ENCODE measurements around the gene PPL. TPM values are rescaled to one million over a fixed set of nuclear protein-coding genes. Genes with fewer than 3 reads are reported as not detected.

PPL gene
- total RNA-seq, 1 experiment from 2014 or later = 28.5 TPM

DNA sequence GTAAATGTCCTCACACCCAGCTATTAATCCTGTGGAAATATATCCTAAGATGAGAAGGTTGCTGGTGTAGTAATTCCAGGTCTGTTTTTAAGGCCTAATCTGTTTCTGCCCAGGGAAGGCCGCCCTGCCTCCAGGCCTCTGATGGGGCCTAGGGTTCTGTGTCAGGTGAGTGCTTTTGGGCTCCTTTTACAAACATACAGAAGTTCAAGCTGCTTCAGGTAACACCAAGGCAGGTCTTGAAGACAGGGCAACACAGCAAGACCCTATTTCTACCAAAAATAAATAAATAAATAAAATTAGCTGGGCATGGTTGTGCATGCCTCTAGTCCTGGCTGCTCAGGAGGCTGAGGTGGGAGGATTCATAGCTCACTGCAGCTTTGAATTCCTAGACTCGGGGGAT is 9.3 kb downstream of the PPL start:
- POLR2A ChIA-PET = no interaction called here
- ATAC-seq (no peak), DNase-seq (ENCODE audit: low spot score) (no peak)
- no peak overlapping the region for H3K27ac Mint-ChIP-seq
- H3K27me3 Mint-ChIP-seq (ENCODE audit: low read depth) = no peaks in the 10 kb centered on the region; the same call in 1 of the 2 replicates
- H3K4me3 Mint-ChIP-seq = no peak overlapping the region
- peaks cover 8% of the 10 kb centered on the region for H3K9me3 Mint-ChIP-seq
- H3K36me3 Mint-ChIP-seq = peaks cover 12% of the 10 kb centered on the region
- TF ChIP-seq, protein P1, sequence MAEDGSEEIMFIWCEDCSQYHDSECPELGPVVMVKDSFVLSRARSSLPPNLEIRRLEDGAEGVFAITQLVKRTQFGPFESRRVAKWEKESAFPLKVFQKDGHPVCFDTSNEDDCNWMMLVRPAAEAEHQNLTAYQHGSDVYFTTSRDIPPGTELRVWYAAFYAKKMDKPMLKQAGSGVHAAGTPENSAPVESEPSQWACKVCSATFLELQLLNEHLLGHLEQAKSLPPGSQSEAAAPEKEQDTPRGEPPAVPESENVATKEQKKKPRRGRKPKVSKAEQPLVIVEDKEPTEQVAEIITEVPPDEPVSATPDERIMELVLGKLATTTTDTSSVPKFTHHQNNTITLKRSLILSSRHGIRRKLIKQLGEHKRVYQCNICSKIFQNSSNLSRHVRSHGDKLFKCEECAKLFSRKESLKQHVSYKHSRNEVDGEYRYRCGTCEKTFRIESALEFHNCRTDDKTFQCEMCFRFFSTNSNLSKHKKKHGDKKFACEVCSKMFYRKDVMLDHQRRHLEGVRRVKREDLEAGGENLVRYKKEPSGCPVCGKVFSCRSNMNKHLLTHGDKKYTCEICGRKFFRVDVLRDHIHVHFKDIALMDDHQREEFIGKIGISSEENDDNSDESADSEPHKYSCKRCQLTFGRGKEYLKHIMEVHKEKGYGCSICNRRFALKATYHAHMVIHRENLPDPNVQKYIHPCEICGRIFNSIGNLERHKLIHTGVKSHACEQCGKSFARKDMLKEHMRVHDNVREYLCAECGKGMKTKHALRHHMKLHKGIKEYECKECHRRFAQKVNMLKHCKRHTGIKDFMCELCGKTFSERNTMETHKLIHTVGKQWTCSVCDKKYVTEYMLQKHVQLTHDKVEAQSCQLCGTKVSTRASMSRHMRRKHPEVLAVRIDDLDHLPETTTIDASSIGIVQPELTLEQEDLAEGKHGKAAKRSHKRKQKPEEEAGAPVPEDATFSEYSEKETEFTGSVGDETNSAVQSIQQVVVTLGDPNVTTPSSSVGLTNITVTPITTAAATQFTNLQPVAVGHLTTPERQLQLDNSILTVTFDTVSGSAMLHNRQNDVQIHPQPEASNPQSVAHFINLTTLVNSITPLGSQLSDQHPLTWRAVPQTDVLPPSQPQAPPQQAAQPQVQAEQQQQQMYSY (CRISPR knock-in tag; IDR thresholded peaks at IDR 0.05) = no peak
- no peak for TF ChIP-seq NFATC4 (CRISPR knock-in tag; IDR thresholded peaks at IDR 0.05)
- TF ChIP-seq, protein P2, sequence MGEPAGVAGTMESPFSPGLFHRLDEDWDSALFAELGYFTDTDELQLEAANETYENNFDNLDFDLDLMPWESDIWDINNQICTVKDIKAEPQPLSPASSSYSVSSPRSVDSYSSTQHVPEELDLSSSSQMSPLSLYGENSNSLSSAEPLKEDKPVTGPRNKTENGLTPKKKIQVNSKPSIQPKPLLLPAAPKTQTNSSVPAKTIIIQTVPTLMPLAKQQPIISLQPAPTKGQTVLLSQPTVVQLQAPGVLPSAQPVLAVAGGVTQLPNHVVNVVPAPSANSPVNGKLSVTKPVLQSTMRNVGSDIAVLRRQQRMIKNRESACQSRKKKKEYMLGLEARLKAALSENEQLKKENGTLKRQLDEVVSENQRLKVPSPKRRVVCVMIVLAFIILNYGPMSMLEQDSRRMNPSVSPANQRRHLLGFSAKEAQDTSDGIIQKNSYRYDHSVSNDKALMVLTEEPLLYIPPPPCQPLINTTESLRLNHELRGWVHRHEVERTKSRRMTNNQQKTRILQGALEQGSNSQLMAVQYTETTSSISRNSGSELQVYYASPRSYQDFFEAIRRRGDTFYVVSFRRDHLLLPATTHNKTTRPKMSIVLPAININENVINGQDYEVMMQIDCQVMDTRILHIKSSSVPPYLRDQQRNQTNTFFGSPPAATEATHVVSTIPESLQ (CRISPR knock-in tag; IDR thresholded peaks at IDR 0.05) = no peak
- no peak for TF ChIP-seq NR3C1 (CRISPR knock-in tag; conservative IDR thresholded peaks at IDR 0.05; ENCODE audit: low read depth)
- TF ChIP-seq ZNF317 (CRISPR knock-in tag; IDR thresholded peaks at IDR 0.05; ENCODE audit: borderline replicate concordance, low read depth) = no peak
- peaks cover 33% of the 10 kb centered on the region for H3K4me1 Mint-ChIP-seq
- CTCF ChIA-PET = no interaction called here

DNA sequence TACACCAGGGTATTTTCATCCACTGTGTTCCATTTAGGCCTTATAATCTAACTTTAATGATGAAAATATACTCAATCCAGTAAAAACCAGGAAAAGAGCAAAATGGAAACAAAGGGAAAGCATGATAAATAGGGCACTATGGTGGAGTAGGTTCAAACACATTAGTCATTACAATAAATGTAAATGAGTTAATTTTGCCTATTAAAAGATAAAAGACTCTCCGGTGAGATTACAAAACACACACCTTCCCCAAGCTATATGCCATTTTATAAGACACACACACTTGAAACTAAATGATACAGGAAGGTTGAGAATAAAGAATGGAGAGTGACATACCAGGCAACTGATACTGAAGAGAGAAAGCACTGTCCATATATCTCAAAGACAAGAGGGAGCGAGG is 10.0 kb downstream of the PPL start:
- H3K27ac Mint-ChIP-seq = no peak overlapping the region
- no peak overlapping the region for H3K4me3 Mint-ChIP-seq
- H3K27me3 Mint-ChIP-seq (ENCODE audit: low read depth) = no peaks in the 10 kb centered on the region; the same call in 1 of the 2 replicates
- peaks cover 12% of the 10 kb centered on the region for H3K36me3 Mint-ChIP-seq
- ATAC-seq (no peak), DNase-seq (ENCODE audit: low spot score) (no peak)
- TF ChIP-seq SP1 (CRISPR knock-in tag; conservative IDR thresholded peaks at IDR 0.05) = no peak
- TF ChIP-seq NFYB (CRISPR knock-in tag; conservative IDR thresholded peaks at IDR 0.05; ENCODE audit: low read depth) = no peak
- TF ChIP-seq, protein P3, sequence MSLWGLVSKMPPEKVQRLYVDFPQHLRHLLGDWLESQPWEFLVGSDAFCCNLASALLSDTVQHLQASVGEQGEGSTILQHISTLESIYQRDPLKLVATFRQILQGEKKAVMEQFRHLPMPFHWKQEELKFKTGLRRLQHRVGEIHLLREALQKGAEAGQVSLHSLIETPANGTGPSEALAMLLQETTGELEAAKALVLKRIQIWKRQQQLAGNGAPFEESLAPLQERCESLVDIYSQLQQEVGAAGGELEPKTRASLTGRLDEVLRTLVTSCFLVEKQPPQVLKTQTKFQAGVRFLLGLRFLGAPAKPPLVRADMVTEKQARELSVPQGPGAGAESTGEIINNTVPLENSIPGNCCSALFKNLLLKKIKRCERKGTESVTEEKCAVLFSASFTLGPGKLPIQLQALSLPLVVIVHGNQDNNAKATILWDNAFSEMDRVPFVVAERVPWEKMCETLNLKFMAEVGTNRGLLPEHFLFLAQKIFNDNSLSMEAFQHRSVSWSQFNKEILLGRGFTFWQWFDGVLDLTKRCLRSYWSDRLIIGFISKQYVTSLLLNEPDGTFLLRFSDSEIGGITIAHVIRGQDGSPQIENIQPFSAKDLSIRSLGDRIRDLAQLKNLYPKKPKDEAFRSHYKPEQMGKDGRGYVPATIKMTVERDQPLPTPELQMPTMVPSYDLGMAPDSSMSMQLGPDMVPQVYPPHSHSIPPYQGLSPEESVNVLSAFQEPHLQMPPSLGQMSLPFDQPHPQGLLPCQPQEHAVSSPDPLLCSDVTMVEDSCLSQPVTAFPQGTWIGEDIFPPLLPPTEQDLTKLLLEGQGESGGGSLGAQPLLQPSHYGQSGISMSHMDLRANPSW (CRISPR knock-in tag; conservative IDR thresholded peaks at IDR 0.05; ENCODE audit: low read depth) = no peak
- TF ChIP-seq, protein P4, sequence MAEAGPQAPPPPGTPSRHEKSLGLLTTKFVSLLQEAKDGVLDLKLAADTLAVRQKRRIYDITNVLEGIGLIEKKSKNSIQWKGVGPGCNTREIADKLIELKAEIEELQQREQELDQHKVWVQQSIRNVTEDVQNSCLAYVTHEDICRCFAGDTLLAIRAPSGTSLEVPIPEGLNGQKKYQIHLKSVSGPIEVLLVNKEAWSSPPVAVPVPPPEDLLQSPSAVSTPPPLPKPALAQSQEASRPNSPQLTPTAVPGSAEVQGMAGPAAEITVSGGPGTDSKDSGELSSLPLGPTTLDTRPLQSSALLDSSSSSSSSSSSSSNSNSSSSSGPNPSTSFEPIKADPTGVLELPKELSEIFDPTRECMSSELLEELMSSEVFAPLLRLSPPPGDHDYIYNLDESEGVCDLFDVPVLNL (CRISPR knock-in tag; IDR thresholded peaks at IDR 0.05; ENCODE audit: borderline replicate concordance, low read depth) = no peak
- TF ChIP-seq MYBL2 (CRISPR knock-in tag; IDR thresholded peaks at IDR 0.05) = no peak
- TF ChIP-seq, protein P5, sequence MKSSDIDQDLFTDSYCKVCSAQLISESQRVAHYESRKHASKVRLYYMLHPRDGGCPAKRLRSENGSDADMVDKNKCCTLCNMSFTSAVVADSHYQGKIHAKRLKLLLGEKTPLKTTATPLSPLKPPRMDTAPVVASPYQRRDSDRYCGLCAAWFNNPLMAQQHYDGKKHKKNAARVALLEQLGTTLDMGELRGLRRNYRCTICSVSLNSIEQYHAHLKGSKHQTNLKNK (CRISPR knock-in tag; IDR thresholded peaks at IDR 0.05) = no peak
- TF ChIP-seq, protein P6, sequence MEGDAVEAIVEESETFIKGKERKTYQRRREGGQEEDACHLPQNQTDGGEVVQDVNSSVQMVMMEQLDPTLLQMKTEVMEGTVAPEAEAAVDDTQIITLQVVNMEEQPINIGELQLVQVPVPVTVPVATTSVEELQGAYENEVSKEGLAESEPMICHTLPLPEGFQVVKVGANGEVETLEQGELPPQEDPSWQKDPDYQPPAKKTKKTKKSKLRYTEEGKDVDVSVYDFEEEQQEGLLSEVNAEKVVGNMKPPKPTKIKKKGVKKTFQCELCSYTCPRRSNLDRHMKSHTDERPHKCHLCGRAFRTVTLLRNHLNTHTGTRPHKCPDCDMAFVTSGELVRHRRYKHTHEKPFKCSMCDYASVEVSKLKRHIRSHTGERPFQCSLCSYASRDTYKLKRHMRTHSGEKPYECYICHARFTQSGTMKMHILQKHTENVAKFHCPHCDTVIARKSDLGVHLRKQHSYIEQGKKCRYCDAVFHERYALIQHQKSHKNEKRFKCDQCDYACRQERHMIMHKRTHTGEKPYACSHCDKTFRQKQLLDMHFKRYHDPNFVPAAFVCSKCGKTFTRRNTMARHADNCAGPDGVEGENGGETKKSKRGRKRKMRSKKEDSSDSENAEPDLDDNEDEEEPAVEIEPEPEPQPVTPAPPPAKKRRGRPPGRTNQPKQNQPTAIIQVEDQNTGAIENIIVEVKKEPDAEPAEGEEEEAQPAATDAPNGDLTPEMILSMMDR (IDR thresholded peaks at IDR 0.05) = no peak
- TF ChIP-seq, protein P7, sequence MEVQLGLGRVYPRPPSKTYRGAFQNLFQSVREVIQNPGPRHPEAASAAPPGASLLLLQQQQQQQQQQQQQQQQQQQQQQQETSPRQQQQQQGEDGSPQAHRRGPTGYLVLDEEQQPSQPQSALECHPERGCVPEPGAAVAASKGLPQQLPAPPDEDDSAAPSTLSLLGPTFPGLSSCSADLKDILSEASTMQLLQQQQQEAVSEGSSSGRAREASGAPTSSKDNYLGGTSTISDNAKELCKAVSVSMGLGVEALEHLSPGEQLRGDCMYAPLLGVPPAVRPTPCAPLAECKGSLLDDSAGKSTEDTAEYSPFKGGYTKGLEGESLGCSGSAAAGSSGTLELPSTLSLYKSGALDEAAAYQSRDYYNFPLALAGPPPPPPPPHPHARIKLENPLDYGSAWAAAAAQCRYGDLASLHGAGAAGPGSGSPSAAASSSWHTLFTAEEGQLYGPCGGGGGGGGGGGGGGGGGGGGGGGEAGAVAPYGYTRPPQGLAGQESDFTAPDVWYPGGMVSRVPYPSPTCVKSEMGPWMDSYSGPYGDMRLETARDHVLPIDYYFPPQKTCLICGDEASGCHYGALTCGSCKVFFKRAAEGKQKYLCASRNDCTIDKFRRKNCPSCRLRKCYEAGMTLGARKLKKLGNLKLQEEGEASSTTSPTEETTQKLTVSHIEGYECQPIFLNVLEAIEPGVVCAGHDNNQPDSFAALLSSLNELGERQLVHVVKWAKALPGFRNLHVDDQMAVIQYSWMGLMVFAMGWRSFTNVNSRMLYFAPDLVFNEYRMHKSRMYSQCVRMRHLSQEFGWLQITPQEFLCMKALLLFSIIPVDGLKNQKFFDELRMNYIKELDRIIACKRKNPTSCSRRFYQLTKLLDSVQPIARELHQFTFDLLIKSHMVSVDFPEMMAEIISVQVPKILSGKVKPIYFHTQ (CRISPR knock-in tag; IDR thresholded peaks at IDR 0.05) = no peak
- no peak for TF ChIP-seq GTF2I (CRISPR knock-in tag; conservative IDR thresholded peaks at IDR 0.05)
- TF ChIP-seq ZNF263 (CRISPR knock-in tag; IDR thresholded peaks at IDR 0.05; ENCODE audit: low read depth) = no peak
- TF ChIP-seq OVOL2 (CRISPR knock-in tag; IDR thresholded peaks at IDR 0.05; ENCODE audit: borderline replicate concordance) = no peak
- ChIA-PET CTCF (interaction anchor here (0.6 to 1.3 kb wide), 2 partner anchors 10 to 205 kb away, joined by 3 read pairs; partner anchors contain the start of gene PPL), POLR2A (no interaction called here)
- peaks cover 34% of the 10 kb centered on the region for H3K4me1 Mint-ChIP-seq
- H3K9me3 Mint-ChIP-seq = peaks cover 8% of the 10 kb centered on the region
